ENCODE data around the gene TSEN34.
"Not testable (repeated sequence)": the region's sequence is repeated elsewhere in the genome, so short reads cannot be mapped to it uniquely, and the experiment has no call there.

TSEN34 gene

GRCh38 chr19:54190503-54191010 is 551 bp upstream of the TSEN34 start:
- H3K27me3 ChIP-seq (ENCODE audit: insufficient read depth, low read length, poor library complexity, severe bottlenecking) = no peaks in the 10 kb centered on the region
- peak overlapping the region; percentile 93 for H3K9ac ChIP-seq (ENCODE audit: low read depth, low read length, poor library complexity, severe bottlenecking)
- no peaks in the 10 kb centered on the region for H3K9me2 ChIP-seq (replicated peaks; ENCODE audit: low read depth, low read length)
- peaks cover 48% of the 10 kb centered on the region for H3K79me2 ChIP-seq (ENCODE audit: insufficient read depth, low read length)
- H3K4me3 ChIP-seq (ENCODE audit: low read length, poor library complexity, severe bottlenecking) = peak overlapping the region; percentile 89
- H3K4me2 ChIP-seq (ENCODE audit: low read depth, low read length, poor library complexity, severe bottlenecking) = peak overlapping the region; percentile 82
- H3K9me3 ChIP-seq (ENCODE audit: insufficient read depth, low read depth, low read length) = no peaks in the 10 kb centered on the region
- H3K4me1 ChIP-seq (ENCODE audit: insufficient read depth, low read length, poor library complexity, severe bottlenecking) = peaks cover 26% of the 10 kb centered on the region
- H2AFZ ChIP-seq (ENCODE audit: low read length) = peak overlapping the region; percentile 97
- no peaks in the 10 kb centered on the region for H3F3A ChIP-seq (ENCODE audit: low read depth)
- no peak for TF ChIP-seq EZH2phosphoT487 (IDR thresholded peaks at IDR 0.05; ENCODE audit: borderline replicate concordance)
- TF ChIP-seq, protein P1, sequence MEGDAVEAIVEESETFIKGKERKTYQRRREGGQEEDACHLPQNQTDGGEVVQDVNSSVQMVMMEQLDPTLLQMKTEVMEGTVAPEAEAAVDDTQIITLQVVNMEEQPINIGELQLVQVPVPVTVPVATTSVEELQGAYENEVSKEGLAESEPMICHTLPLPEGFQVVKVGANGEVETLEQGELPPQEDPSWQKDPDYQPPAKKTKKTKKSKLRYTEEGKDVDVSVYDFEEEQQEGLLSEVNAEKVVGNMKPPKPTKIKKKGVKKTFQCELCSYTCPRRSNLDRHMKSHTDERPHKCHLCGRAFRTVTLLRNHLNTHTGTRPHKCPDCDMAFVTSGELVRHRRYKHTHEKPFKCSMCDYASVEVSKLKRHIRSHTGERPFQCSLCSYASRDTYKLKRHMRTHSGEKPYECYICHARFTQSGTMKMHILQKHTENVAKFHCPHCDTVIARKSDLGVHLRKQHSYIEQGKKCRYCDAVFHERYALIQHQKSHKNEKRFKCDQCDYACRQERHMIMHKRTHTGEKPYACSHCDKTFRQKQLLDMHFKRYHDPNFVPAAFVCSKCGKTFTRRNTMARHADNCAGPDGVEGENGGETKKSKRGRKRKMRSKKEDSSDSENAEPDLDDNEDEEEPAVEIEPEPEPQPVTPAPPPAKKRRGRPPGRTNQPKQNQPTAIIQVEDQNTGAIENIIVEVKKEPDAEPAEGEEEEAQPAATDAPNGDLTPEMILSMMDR (conservative IDR thresholded peaks at IDR 0.05; ENCODE audit: low read length) = no peak
- peaks cover 10% of the 10 kb centered on the region; the same call in 1 of the 2 replicates for H3K36me3 ChIP-seq (ENCODE audit: insufficient read depth, low read length)
- peaks cover 26% of the 10 kb centered on the region for H4K20me1 ChIP-seq (ENCODE audit: insufficient read depth, low read length, poor library complexity, severe bottlenecking)

- H3K4me2 ChIP-seq (ENCODE audit: low read depth, low read length, poor library complexity, severe bottlenecking) = peak overlapping the region; percentile 82
- H2AFZ ChIP-seq (ENCODE audit: low read length) = no peak overlapping the region
- H3K4me3 ChIP-seq (ENCODE audit: low read length, poor library complexity, severe bottlenecking) = peak overlapping the region; percentile 89
- H3K79me2 ChIP-seq (ENCODE audit: insufficient read depth, low read length) = peaks cover 39% of the 10 kb centered on the region
- no peaks in the 10 kb centered on the region for H3K27me3 ChIP-seq (ENCODE audit: insufficient read depth, low read length, poor library complexity, severe bottlenecking)
- H3K9ac ChIP-seq (ENCODE audit: low read depth, low read length, poor library complexity, severe bottlenecking) = peak overlapping the region; percentile 93
- no peaks in the 10 kb centered on the region for H3K9me3 ChIP-seq (ENCODE audit: insufficient read depth, low read depth, low read length)
- no peaks in the 10 kb centered on the region for H3F3A ChIP-seq (ENCODE audit: low read depth)
- peaks cover 21% of the 10 kb centered on the region for H3K4me1 ChIP-seq (ENCODE audit: insufficient read depth, low read length, poor library complexity, severe bottlenecking)
- TF ChIP-seq, protein P1 (conservative IDR thresholded peaks at IDR 0.05; ENCODE audit: low read length) = no peak
- TF ChIP-seq EZH2phosphoT487 (IDR thresholded peaks at IDR 0.05; ENCODE audit: borderline replicate concordance) = no peak
- H3K36me3 ChIP-seq (ENCODE audit: insufficient read depth, low read length) = peaks cover 10% of the 10 kb centered on the region; the same call in 1 of the 2 replicates
- H3K9me2 ChIP-seq (replicated peaks; ENCODE audit: low read depth, low read length) = no peaks in the 10 kb centered on the region
- H4K20me1 ChIP-seq (ENCODE audit: insufficient read depth, low read length, poor library complexity, severe bottlenecking) = peaks cover 26% of the 10 kb centered on the region
Observed at GRCh38 chr19:54191811-54192453, 824 bp downstream of the TSEN34 start.

GRCh38 chr19:54193011-54193410 is 1.9 kb downstream of the TSEN34 start:
- TF ChIP-seq, protein P1 (conservative IDR thresholded peaks at IDR 0.05; ENCODE audit: low read length) = no peak
- no peak for TF ChIP-seq EZH2phosphoT487 (IDR thresholded peaks at IDR 0.05; ENCODE audit: borderline replicate concordance)
- Histone ChIP-seq H3F3A (ENCODE audit: low read depth) (no peaks in the 10 kb centered on the region), H3K27me3 (ENCODE audit: insufficient read depth, low read length, poor library complexity, severe bottlenecking) (no peaks in the 10 kb centered on the region), H3K79me2 (ENCODE audit: insufficient read depth, low read length) (peaks cover 28% of the 10 kb centered on the region), H3K4me3 (ENCODE audit: low read length, poor library complexity, severe bottlenecking) (no peak overlapping the region), H2AFZ (ENCODE audit: low read length) (no peak overlapping the region), H4K20me1 (ENCODE audit: insufficient read depth, low read length, poor library complexity, severe bottlenecking) (peaks cover 21% of the 10 kb centered on the region), H3K9me3 (ENCODE audit: insufficient read depth, low read depth, low read length) (no peaks in the 10 kb centered on the region), H3K36me3 (ENCODE audit: insufficient read depth, low read length) (peaks cover 10% of the 10 kb centered on the region; the same call in 1 of the 2 replicates), H3K9ac (ENCODE audit: low read depth, low read length, poor library complexity, severe bottlenecking) (no peak overlapping the region), H3K4me1 (ENCODE audit: insufficient read depth, low read length, poor library complexity, severe bottlenecking) (peaks cover 13% of the 10 kb centered on the region), H3K4me2 (ENCODE audit: low read depth, low read length, poor library complexity, severe bottlenecking) (no peak overlapping the region), H3K9me2 (replicated peaks; ENCODE audit: low read depth, low read length) (no peaks in the 10 kb centered on the region)

- not testable (repeated sequence) for H3K9me2 ChIP-seq (replicated peaks; ENCODE audit: low read depth, low read length); H2AFZ ChIP-seq (ENCODE audit: low read length); H3F3A ChIP-seq (ENCODE audit: low read depth); H3K4me2 ChIP-seq (ENCODE audit: low read depth, low read length, poor library complexity, severe bottlenecking); H3K9ac ChIP-seq (ENCODE audit: low read depth, low read length, poor library complexity, severe bottlenecking); H3K4me3 ChIP-seq (ENCODE audit: low read length, poor library complexity, severe bottlenecking); H3K27me3 ChIP-seq (ENCODE audit: insufficient read depth, low read length, poor library complexity, severe bottlenecking); H3K9me3 ChIP-seq (ENCODE audit: insufficient read depth, low read depth, low read length); H3K36me3 ChIP-seq (ENCODE audit: insufficient read depth, low read length)
- Histone ChIP-seq H3K4me1 (ENCODE audit: insufficient read depth, low read length, poor library complexity, severe bottlenecking) (peaks cover 13% of the 10 kb centered on the region), H3K79me2 (ENCODE audit: insufficient read depth, low read length) (peaks cover 21% of the 10 kb centered on the region), H4K20me1 (ENCODE audit: insufficient read depth, low read length, poor library complexity, severe bottlenecking) (peaks cover 15% of the 10 kb centered on the region)
Observed at GRCh38 chr19:54194463-54194862, 3.4 kb downstream of the TSEN34 start.
